NCI-H510A (cell line): ENCODE results near the gene ALOXE3.

Source experiments
- DNase-seq: peaks from one replicate; lab custom pipeline; 2025; lab: John Stamatoyannopoulos, UW

ALOXE3 gene

GRCh38 chr17:8048236-8048635 is 70.1 kb downstream of the ALOXE3 start:
- no peak for DNase-seq

- no peak for DNase-seq
Observed at GRCh38 chr17:8047769-8048110, 70.6 kb downstream of the ALOXE3 start.

GRCh38 chr17:8046929-8047768 is 71.2 kb downstream of the ALOXE3 start:
- DNase-seq: no peak

GRCh38 chr17:8046306-8046928 is 71.9 kb downstream of the ALOXE3 start:
- DNase-seq: no peak
